HG02852 (cell line): Measurements from ENCODE around the gene ZDHHC3.

ENCODE experiments used
- ATAC-seq: cut with Tn5 transposase; IDR thresholded peaks from one replicate; pipeline ENCODE4 v1.9.1; 2021; ENCODE audit warnings: mild to moderate bottlenecking, moderate library complexity; ENCODE audit not compliant: unreplicated experiment

The ZDHHC3 gene

DNA sequence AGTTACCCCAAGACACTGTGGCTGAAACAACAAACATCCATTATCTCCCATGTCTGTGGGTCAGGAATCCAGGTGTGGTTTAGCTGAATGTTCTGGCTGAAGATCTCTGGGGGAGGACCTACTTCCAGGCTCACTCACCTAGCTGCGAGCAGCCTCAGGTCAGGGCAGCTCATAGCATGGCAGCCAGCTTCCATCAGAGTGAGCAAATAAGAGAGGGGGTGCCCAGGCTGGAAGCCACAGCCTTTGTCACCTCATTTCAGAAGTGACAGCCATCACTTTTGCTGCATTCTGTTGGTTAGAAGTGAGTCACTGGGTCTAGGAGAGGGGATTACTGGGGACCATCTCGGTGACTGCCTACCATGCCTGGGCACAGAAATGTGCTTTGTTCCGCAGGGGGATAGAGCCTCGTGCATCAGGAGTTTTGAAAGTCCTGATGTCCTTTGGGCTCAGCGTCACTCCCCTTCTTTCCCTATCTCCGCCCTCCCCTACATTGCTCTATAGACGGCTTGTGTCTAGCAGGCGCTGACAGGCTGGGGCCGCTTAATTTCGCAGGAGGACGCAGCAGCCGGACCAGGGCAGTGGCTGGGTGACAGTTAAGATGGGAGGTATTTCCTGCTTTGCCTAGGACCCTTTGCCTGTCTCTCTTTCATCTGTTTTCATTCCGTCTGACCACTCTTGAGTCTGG lies 76.1 kb downstream of the ZDHHC3 start:
- ATAC-seq = no peak

- no peak for ATAC-seq
Measured at GRCh38 chr3:44896440-44896839, 79.5 kb downstream of the ZDHHC3 start.

DNA sequence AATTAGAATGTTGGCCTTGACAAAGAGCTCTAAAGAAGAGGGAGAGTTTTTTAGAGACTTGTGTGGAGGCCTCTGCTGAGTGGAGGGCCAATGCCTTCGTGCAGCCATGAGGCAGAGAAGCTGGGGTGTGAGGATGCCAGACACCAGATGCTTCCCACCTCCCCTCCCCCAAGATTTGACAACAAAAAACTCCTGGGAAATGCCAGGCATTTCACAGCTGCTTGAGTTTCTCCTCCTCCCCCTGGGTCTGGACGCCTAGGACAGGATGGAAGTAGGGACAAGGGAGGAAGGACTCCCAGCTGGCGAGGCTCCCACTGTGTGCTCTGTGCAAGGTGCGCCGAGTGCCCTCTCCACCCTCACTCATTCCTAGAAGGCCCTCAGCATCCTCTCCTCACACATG lies 81.5 kb downstream of the ZDHHC3 start:
- ATAC-seq = no peak

DNA sequence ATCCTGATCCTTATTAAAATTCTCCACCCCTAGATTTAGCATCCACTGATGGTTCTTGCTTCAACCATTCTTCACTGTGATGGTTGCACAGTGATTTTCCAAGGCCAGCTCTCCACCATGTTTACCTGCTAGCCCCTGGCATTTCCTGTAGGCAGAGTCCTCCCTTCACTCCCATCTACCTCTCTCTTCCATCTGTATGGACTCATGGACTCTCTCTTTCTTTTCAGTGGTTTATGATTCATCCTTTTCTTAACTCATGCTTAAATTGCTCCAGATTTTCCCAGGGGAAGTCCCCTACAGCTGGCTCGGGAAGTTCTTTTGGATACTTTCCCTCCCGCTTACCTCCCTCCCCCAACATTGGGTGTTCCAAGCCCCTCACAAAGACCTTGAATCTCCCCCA lies 82.9 kb downstream of the ZDHHC3 start:
- no peak for ATAC-seq

DNA sequence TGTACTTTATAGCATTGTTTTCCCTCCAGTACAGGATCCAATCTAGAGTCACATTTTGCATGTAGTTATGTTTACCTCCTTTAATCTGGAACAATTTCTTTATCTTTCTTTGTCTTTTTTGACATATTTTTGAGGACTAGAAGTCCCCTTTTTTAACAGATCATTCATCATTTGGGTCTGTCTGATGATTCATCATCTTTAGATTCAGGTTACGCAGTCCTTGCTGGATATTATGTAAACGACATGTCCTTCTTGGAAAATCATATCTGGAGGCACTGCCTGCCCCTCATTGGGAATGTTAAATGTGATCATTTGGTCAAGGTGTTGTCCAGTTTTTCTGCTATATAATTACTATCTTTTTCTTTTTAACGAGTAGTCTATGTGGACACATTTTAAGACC lies 83.3 kb downstream of the ZDHHC3 start:
- no peak for ATAC-seq

GRCh38 chr3:44890852-44891251 lies 85.1 kb downstream of the ZDHHC3 start:
- ATAC-seq = no peak

DNA sequence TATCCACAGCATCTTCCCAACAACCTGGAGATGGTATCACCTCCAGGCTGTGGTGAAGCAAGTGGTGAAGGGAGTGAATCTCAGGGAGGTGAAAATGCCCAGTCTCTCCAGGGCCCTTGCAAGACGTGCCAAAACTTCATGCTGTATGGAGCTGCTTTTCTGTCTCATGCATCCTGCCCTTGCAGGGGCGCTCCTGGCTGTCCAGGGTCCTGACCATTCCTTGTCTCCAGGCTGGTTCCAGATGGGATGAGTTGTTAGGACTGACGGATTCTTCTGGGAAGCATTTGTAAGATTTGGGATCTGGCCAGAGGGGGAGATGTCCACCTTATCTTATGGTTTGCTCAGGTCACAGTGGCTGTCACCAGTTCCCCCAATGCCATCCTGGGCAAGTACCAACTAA lies 85.7 kb downstream of the ZDHHC3 start:
- no peak for ATAC-seq

- ATAC-seq = no peak
Measured at GRCh38 chr3:44887101-44887500, 88.9 kb downstream of the ZDHHC3 start.

DNA sequence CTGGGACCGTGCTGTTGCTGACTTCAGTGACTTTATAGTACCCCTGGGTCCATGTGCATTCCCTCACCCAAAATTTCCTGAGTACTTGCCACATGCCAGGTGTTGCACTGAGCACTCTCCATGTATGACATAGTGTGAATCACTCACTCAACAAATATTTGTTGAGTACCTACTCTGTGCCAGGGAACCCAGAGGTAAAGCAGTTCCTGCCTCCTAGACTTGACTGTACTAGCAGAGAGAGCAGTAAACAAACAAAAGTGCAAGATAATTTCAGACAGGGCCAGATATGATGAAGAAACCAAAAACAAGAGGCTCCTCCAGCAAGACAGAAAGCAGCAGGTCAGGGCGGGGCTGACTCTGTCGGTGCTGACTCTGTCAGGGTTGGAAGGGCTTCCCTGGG lies 89.4 kb downstream of the ZDHHC3 start:
- ATAC-seq = no peak

- ATAC-seq = no peak
Measured at GRCh38 chr3:44885618-44886017, 90.4 kb downstream of the ZDHHC3 start.

GRCh38 chr3:44883999-44884431 lies 92.0 kb downstream of the ZDHHC3 start:
- no peak for ATAC-seq

DNA sequence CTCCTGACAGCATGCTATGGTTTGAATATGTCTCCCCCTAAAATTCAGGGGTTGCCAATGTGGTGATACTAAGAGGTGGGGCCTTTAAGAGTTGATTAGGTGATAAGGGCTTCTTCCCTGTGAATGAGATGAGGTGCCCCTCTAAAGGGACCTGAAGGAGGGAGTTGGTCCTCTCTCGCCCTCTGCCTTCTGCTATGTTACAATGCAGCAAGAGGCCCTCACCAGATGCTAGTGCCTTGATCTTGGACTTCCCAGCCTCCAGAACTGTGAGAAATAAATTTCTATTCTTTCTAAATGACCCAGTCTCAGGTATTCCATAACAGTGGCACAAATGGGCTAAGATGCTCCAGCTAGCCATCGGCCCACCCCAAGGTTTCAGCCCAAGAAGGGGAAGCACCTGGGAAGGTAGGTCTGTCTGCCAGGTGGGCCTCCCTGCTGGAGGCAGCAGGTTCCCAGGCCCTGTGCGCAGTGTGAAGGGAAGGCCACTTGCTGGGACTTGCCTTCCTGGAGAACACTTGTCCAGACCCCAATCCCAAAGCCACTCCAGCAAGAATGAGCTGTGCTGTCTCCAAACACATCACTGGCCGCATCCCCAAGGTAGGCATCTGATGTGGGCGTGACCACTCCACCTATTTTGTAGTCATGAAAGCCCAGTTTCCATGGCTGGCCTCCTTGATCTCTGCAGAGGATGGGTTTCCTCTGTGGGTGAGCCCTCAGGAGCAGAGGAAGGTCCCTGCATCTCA lies 92.6 kb downstream of the ZDHHC3 start:
- no peak for ATAC-seq

DNA sequence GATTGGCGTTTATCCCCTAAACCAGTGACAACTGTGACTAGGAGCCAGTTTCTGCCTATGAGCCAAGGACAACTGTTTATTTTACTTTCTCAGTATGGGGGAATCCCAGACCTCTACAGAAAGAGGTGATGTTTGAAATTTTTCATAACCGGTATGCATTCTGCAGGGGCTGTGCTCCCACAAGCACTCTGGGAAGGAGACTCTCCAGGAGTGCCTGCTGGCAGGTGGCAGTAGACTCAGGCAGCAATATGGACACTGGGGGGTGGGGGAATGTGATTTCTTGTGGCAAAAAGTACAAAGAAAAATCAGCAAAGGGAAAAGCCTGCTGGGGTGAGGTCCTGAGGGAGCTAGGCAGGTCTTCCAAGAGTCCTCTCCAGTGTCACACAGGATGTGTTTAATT lies 95.7 kb downstream of the ZDHHC3 start:
- no peak for ATAC-seq

DNA sequence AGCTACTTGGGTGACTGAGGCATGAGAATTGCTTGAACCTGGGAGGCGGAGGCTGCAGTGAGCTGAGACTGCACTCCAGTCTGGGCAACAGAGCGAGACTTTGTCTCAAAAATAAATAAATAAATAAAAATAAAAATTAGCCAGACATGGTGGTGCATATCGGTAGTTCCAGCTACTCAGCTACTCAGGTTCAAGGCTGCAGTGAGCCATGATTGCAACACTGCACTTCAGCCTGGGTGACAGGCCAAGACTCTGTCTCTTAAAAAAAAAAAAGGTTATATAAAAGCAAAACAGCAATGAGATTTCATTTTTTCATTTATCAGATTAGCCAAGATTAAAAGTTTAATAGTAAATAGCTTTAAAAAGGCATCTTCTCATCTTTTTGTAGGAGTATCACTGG lies 98.6 kb downstream of the ZDHHC3 start:
- no peak for ATAC-seq

DNA sequence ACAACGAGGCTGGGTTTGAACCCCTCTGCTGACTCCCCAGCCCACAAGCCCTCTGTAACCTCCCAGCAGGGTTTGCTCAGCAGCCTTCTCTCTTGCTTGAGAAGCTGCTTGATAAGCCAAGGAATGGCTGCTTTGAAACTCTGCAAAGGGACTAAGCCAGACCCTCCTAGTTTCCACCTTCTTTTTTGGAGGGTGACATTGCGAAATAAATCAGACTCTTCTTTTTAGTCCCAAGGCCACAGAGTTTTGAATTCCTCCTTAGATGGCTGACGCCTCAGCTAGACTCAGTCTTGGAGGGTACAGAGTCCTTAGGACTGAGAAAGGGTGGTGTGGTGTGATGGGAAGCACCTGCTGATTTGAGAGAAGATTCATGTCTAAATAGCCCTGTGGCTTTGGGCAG lies 100.4 kb downstream of the ZDHHC3 start:
- no peak for ATAC-seq
